GM19193 (cell line): Measurements from ENCODE around the gene AFF2.

Experiments
- POLR2A ChIP-seq: IDR thresholded peaks from 4 replicates; pipeline ENCODE4 v1.6.1; 2011; ENCODE audit not compliant: insufficient read depth, insufficient read length; ENCODE audit errors: extremely low read depth

Gene AFF2

GRCh38 chrX:148695255-148695654 is 194.8 kb downstream of the AFF2 start:
- TF ChIP-seq POLR2A, result no peak

GRCh38 chrX:148698221-148698620 is 197.8 kb downstream of the AFF2 start:
- no peak for TF ChIP-seq POLR2A

- no peak for TF ChIP-seq POLR2A
These were observed 199.6 kb downstream of the AFF2 start for GRCh38 chrX:148700021-148700420.

GRCh38 chrX:148713981-148714380 is 213.6 kb downstream of the AFF2 start:
- TF ChIP-seq POLR2A, result no peak

- no peak for TF ChIP-seq POLR2A
These were observed 214.9 kb downstream of the AFF2 start for GRCh38 chrX:148715361-148715760.

GRCh38 chrX:148722966-148723365 is 222.5 kb downstream of the AFF2 start:
- TF ChIP-seq POLR2A, result no peak

GRCh38 chrX:148723551-148723950 is 223.1 kb downstream of the AFF2 start:
- TF ChIP-seq POLR2A, result no peak

GRCh38 chrX:148728901-148729300 is 228.5 kb downstream of the AFF2 start:
- no peak for TF ChIP-seq POLR2A

GRCh38 chrX:148732743-148733142 is 232.3 kb downstream of the AFF2 start:
- TF ChIP-seq POLR2A, result no peak

GRCh38 chrX:148741441-148741840 is 241.0 kb downstream of the AFF2 start:
- TF ChIP-seq POLR2A, result no peak

- no peak for TF ChIP-seq POLR2A
These were observed 254.7 kb downstream of the AFF2 start for GRCh38 chrX:148755111-148755510.

GRCh38 chrX:148763896-148764295 is 263.5 kb downstream of the AFF2 start:
- TF ChIP-seq POLR2A, result no peak

- TF ChIP-seq POLR2A, result no peak
These were observed 267.9 kb downstream of the AFF2 start for GRCh38 chrX:148768296-148768695.

GRCh38 chrX:148771440-148771839 is 271.0 kb downstream of the AFF2 start:
- TF ChIP-seq POLR2A, result no peak

- TF ChIP-seq POLR2A, result no peak
These were observed 273.9 kb downstream of the AFF2 start for GRCh38 chrX:148774276-148774675.

- TF ChIP-seq POLR2A, result no peak
These were observed 283.7 kb downstream of the AFF2 start for GRCh38 chrX:148784137-148784536.

- no peak for TF ChIP-seq POLR2A
These were observed 284.4 kb downstream of the AFF2 start for GRCh38 chrX:148784856-148785255.
